Left cardiac atrium (tissue), 4 donors: ENCODE results near the gene SPACA5. TPM values are rescaled to one million over a fixed set of nuclear protein-coding genes. Genes with fewer than 3 reads are reported as not detected.
"Not testable (repeated sequence)": the region's sequence is repeated elsewhere in the genome, so short reads cannot be mapped to it uniquely, and the experiment has no call there.

Source experiments
- ATAC-seq, 2 donors: fragments of 200-7000 bp; cut with Tn5 transposase; one replicate each; pipeline ENCODE4 v1.9.1; 2020; ENCODE audit warnings: mild to moderate bottlenecking in 2 of 2, moderate library complexity in 2 of 2
- DNase-seq: peaks from one replicate; pipeline ENCODE4 v3.0.0-alpha.2; 2020
- intact Hi-C, 2 donors: fragments of 100-400 bp; cut with DNase I; formaldehyde crosslinking; loops; one replicate each; pipeline versions ENCODE4 v1.14.1 to v1.15.1; 2022 to 2023
- total RNA-seq, 2 donors: library from RNA; stranded (reverse); fragmentation: NEBNext Ultra II Directional; extraction: Animal tissue kit (Norgen Biotek cat#: 25700); gene quantifications; one replicate each; pipeline ENCODE4 v1.2.1, GENCODE V29; 2021
- donor health status: DM: no; HTN: yes; CAD: no.
- donor health status: DM: no; HTN: yes; CAD: no; lungs with severe emphysema.
- donor health status: DM: yes; HTN: yes; CAD: no.
- donor health status: Dilated cardiomyopathy.

The SPACA5 gene
- total RNA-seq, 2 donors from 2014 or later = not detected

- DNase-seq, ATAC-seq: not testable (repeated sequence)
- intact Hi-C loops = loop anchor here (10.0 kb wide), 2 partner anchors 165 to 365 kb away; partner anchors contain the start of genes ELK1 (in 1 of the 2) and UXT (in 1 of the 2)
Observed at GRCh38 chrX:48019892-48020291, 13.1 kb downstream of the SPACA5 start.

DNA sequence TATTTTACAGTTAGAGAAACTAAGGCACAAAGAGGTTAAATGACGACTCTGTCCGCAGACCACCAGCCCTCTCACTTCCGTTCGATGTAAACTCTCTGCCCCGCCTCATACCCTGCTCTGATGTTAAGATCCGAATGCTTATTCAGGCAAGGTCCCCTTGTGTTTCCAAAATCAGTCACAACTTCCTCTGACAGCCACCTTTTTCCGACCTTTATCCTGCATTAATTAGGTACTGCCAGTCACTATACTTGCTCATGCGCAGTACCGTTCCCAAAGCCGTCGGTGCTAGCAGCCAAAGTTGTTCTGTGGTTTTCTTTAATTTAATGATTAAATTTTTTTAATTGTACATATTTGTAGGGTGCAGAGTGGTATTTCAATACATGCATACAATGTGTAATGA is 13.7 kb downstream of the SPACA5 start:
- intact Hi-C loops = loop anchor here (10.0 kb wide), 2 partner anchors 166 to 366 kb away; partner anchors contain the start of genes ELK1 (in 1 of the 2) and UXT (in 1 of the 2)

GRCh38 chrX:48021026-48021900 is 14.5 kb downstream of the SPACA5 start:
- DNase-seq = peak; percentile 84
- peak; percentile 87 to 92 for ATAC-seq
- intact Hi-C loops = loop anchor here (10.0 kb wide), 2 partner anchors 166 to 366 kb away; partner anchors contain the start of genes ELK1 (in 1 of the 2) and UXT (in 1 of the 2)

More for the DNA sequence above, 13.7 kb downstream of the SPACA5 start:
- not testable (repeated sequence) for DNase-seq, ATAC-seq

- DNase-seq (no peak), ATAC-seq (no peak)
- intact Hi-C loops = loop anchor here (10.0 kb wide), 2 partner anchors 167 to 367 kb away; partner anchors contain the start of genes ELK1 (in 1 of the 2) and UXT (in 1 of the 2)
Observed at GRCh38 chrX:48022100-48022499, 15.3 kb downstream of the SPACA5 start.

DNA sequence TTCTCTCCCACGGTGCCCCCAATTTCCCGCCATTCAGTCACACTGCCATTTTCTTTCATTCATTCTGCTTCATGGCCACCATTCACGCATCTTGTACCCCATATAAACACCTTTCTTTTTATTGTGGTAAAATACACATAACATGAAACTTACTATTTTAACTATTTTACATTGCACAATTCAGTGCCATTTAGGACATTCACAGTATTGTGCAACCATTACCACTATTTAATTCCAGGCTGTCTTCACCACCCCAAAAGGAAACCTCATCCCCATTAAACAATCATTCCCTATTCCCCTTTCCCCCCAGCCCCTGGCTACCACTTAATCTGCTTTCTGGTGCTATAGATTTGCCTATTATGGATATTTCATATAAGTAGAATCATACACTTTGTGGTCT is 15.9 kb downstream of the SPACA5 start:
- ATAC-seq (no peak), DNase-seq (no peak)
- intact Hi-C loops = loop anchor here (10.0 kb wide), 2 partner anchors 168 to 368 kb away; partner anchors contain the start of genes ELK1 (in 1 of the 2) and UXT (in 1 of the 2)

GRCh38 chrX:48025561-48025960 is 18.8 kb downstream of the SPACA5 start:
- ATAC-seq (peak; percentile 53 to 71), DNase-seq (no peak)
- intact Hi-C loops = loop anchor here (5.0 to 10.0 kb wide), 4 partner anchors 171 to 371 kb away; partner anchors contain the start of genes ELK1 (in 1 of the 2), UXT (in 1 of the 2) and ZNF81 (in 1 of the 2)

DNA sequence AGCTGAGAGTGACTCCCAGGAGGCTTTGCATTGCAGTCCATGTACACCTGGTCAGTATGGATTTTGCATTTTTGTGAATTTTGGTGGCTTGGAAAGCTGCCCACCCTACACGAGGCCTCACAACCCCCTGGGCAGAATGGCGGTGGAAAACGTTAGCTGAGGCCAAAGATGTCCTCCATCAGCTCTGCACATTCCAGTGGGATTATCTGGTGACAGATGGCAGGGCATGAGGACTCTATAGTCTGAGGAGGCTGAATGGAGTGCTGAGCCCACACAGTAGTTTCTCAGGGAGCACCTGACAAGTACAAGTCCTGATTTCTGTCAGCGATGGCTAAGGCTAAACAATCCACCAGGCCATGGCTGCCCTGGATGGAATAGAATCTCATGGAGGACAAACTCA is 20.8 kb downstream of the SPACA5 start:
- intact Hi-C loops = loop anchor here (5.0 to 10.0 kb wide), 4 partner anchors 173 to 373 kb away; partner anchors contain the start of genes ELK1 (in 1 of the 2), UXT (in 1 of the 2) and ZNF81 (in 1 of the 2)
- not testable (repeated sequence) for DNase-seq, ATAC-seq

- DNase-seq (no peak), ATAC-seq (no peak)
- intact Hi-C loops = loop anchor here (5.0 to 10.0 kb wide), 4 partner anchors 173 to 373 kb away; partner anchors contain the start of genes ELK1 (in 1 of the 2), UXT (in 1 of the 2) and ZNF81 (in 1 of the 2)
Observed at GRCh38 chrX:48028091-48028490, 21.3 kb downstream of the SPACA5 start.

- intact Hi-C loops = no loop called here
- DNase-seq (no peak), ATAC-seq (no peak)
Observed at GRCh38 chrX:48030237-48030636, 23.4 kb downstream of the SPACA5 start.

DNA sequence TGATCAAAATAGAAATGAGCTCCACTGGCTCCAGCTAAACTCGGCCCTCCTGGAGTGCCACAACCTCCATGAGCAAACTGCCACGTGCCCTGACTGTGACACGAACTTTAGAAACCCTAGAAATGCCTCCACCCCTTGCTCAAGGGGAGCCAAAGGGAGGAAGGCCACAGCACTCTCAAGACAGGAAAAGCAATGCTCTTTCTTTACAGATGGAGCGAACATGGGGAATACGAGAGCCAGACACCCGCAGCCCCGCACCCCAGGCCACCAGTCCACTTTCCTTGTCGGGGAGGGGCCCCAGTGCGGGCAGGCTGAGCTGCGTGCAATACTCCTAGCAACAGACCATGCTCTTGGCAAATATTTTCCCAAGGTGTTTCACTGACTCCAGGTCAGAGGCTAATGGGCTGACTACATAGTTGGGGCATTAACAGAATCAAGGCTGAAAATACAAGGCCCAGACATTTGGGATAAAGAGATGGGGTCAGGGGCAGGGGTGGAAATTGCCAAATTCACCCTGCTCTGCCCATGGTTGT is 23.9 kb downstream of the SPACA5 start:
- intact Hi-C loops, ATAC-seq: not testable (repeated sequence)

GRCh38 chrX:48035891-48036290 is 29.1 kb downstream of the SPACA5 start:
- DNase-seq (no peak), ATAC-seq (no peak)
- intact Hi-C loops = no loop called here

More for the DNA sequence above, 23.9 kb downstream of the SPACA5 start:
- not testable (repeated sequence) for DNase-seq

GRCh38 chrX:48043056-48043455 is 36.3 kb downstream of the SPACA5 start:
- DNase-seq = no peak
- ATAC-seq = no peak
- intact Hi-C loops = no loop called here

DNA sequence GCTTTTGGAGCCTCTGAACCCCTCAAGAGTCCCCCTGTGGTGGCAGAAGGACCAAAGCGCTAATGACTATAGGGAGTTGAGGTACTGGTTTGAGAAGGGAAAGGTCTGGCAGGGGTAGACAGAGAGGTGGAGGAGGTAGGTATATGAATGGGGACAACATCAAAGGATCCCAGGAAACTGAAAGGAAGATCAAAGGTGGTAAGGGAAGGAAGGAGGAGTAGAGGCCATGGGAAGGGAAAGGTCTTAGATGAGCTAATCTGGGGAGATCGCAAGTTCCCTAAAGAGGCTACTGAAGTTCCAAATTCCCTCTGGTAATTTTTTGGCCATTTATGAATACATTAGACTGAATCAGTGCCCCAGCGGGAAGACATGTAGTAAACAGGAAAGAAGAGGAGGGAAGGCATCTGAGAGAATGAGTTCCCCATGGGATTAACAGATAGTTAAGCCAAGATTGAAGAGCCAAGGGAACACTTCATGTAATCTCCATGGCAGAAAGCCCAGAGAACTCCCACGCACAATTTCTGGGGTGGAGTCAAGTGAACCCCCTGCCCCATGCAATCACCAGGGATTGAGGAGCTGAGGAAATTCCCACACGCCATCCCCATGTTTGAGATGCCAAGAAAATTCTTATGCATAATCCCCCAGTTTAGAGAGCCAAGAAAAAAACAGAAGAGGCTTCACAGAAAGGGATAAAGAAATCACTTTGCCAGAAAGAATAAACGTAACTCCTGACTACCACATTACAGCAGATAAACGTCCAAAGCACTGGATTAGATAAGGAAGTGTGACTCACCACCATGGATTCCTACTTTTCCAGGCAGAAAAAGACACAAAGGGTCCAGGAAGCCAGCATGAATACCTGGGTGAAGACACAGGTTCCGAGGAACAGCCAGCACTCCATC is 38.9 kb downstream of the SPACA5 start:
- ATAC-seq = peak; percentile 77 to 83
- intact Hi-C loops = no loop called here
- DNase-seq = peak; percentile 55

DNA sequence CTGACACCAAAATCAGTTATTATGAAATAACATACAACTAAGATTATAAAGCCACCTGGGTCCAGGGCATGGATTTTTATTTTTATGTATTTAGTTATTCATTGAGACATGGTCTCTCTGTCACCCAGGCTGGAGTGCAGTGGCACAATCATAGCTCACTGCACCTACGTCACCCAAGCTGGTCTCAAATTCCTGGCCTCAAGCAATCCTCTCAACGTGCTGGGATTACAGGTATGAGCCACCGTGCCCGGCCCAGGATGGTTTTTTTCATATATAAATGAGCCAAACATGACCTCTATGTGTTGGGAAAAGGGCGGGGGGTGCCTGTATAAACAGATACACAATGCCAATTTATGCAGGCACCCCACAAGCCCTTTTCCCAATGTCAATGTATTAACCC is 40.1 kb downstream of the SPACA5 start:
- ATAC-seq (no peak), DNase-seq (no peak)
- intact Hi-C loops = no loop called here

- intact Hi-C loops = no loop called here
- ATAC-seq (no peak), DNase-seq (no peak)
Observed at GRCh38 chrX:48058621-48059295, 52.0 kb downstream of the SPACA5 start.

DNA sequence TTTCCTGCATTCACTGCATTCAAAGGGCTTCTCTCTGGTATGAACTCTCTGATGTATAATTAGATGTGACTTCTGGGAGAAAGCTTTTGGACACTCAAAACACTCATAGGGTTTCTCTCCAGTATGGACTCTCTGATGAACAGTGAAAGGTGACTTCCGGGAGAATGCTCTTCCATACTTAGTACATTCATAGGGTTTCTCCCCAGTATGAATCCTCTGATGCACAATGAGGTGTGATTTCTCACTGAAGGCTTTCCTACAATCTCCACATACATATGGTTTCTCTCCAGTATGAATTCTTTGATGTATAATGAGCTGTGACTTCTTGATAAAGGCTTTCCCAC is 52.5 kb downstream of the SPACA5 start:
- ATAC-seq (no peak), DNase-seq (no peak)
- intact Hi-C loops = no loop called here
